Measurements from ENCODE around the gene SENP3.
"Not testable (repeated sequence)": the region's sequence is repeated elsewhere in the genome, so short reads cannot be mapped to it uniquely, and the experiment has no call there.

Gene SENP3

DNA sequence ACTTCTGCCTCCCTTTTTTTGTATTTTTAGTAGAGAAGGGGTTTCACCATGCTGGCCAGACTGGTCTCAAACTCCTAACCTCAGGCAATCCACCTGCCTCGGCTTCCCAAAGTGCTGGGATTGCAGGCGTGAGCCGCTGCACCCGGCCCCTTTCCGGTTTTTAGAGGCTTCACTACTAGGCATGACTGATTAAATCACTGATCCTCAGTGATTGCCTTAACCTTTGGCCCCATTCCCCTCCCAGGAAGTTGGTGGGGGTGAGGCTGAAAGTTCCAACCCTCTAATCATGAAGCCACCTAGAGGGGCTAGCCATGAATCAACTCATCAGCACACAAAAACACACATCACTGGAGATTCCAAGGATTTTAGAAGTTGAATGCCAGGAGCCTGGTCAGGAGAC lies 35.8 kb downstream of the SENP3 start:
- DNase-seq (ENCODE audit: low spot score) = not testable (repeated sequence)

DNA sequence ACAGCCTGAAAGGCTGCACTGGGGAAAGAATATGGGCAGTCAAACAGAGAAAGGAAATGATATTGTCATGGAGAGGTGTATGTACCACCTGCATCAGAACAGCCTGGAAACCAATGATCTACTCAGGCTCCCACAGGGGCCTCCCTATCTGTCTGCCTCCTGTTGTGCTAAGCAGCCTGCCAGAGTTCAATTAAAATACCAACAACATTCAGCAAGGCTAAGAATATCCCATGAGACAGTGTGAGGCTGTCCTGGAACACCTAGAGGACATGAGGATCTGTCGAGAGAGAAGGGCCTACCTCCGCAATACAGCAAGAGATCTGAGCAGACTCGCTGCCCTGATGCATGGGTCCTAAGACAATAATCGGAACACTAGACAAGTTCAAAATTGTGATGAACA lies 44.6 kb downstream of the SENP3 start:
- no peak for DNase-seq (ENCODE audit: low spot score)

DNA sequence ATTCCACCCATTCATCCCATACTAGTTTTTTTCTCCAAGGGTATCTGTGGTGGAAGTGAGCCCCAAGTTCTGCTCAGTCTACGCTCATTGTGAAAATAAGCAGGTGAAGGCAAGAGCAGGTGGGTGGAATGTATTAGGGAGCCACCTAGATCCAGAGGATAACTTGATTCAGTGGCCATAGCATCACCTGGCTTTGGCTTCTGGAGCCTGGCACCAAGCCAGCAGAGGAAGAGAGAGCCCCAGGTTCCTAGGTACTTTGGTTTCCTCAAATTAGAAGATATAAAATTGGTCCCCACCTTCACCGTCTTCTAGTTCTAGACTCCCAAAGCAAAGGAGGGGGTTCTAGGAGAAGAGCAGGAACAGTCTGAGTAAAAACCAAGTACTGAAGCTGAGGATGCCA lies 48.9 kb downstream of the SENP3 start:
- no peak for DNase-seq (ENCODE audit: low spot score)

DNA sequence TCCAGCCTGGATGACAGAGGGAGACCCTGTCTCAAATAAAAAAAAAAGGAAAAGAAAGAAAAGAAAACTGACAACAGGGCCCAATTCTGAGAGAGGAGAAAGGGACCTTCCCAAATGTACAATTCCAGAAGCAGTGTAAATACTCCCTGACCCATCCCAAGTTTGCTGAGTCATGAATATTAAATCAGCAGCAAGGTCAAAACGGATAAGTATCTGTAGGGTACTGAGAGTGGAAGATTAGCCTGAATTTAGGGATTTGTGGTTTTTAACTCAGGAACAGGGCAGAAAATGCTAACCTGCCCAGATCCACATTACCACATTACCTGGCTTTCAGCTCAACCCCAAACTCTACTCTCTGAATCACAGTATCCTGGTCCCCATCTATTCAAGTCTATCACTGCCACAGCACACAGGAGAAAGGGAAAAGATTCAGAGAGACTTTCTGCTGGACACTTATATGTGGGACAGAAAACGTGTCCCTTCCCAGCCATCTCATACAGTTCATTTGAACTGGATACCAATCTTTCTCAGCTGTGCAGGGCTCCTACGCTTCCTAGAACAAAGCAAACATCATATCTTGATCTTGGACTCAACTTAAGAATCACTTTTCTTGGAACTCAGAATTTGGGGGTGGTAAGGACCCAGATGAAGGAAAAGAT lies 50.0 kb downstream of the SENP3 start:
- DNase-seq (ENCODE audit: low spot score) = no peak

DNA sequence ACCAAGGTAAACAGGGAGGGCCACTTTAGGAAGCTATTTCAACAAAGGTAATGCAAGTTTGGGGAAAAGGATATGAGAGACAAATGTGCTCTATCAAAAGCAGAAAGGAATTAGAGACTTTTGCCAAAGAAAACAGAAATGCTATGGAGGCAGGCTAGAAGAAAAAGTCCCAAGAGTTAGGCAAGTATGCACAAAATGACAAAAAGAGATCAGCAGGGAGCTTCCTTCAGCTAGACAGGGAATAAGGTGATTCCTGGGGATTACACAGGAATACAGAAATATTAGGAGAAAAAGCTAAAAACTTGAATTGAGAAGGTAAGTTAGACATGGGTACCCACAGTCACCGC lies 50.5 kb downstream of the SENP3 start:
- no peak for DNase-seq (ENCODE audit: low spot score)

DNA sequence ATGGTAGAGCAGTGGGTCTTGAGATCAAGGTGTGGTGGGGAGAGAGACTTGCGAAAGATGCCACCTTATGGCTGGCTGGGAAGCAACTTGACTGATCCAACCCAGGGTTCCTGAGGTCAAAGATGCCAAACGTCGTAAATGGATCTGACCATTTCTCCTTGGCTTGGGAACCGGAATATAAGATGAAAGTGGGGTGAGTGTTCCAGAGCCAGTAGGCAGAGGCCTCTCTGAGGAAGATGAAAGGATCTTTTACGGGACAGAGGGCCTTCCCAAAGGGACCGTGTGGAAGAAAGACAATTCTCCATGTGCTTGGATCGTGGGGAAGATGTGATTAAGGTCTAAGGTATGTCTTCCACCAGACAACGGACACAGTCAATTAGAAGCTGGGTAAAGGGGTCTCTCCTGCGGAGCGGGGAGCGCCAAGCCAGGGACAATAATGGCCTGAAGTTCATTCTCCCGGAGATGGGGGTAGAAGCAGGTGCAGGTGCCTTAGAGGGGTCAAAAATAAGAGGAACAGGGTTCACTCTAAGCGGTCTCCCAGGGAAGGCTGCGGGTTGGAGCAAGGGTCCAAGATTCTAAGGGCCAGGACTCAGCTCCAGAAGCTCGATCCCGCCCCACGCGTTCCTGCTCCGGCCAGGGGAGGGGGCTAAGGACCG lies 52.2 kb downstream of the SENP3 start:
- DNase-seq (ENCODE audit: low spot score) = peak; percentile 14

DNA sequence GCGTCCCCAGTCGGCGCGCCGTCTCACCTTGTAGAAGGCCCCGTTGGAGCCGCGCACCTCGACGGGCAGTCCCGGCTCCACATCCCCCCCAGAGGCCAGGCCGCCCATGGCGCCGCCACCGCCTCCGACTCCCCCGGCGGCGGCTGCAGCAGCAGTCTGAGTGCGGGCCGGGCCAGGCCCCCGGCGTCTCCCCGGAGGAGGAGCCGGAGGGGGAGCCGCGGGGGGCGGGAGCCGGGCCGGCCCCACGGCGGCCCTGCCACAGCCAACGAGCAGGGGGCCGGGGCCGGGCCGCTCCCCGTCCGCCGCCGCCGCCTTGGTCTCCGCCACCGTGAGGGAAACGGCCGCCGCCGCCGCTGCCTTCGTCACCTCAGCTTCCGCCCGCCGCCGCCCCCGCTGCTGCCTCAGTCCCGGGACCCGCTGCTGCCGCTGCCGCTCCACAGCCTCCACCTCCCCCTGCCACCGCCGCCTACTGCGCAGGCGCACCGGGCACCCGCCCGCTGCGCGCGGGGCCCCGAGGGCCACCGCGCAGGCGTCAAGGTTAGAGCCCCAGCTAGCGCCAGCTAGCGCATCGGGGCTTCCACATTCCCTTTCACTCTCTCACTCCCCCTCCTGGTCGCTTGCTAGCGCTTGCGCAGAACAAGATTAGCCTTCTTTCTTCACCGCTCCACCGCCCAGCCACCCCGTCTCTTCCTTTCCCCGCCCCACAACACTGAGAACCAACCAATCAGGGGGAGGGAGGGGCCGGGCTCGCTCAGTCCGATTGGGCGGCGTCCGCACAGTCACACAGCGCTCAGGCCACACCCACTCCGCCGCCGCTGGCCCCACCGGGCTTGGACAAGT lies 52.9 kb downstream of the SENP3 start, which contains the start of gene FXR2:
TSS of gene FXR2 (minus strand) at position 473 of the 840 bp plus-strand sequence. CDS start at position 108, 365 bp downstream.
- peak; percentile 100 for DNase-seq (ENCODE audit: low spot score)

DNA sequence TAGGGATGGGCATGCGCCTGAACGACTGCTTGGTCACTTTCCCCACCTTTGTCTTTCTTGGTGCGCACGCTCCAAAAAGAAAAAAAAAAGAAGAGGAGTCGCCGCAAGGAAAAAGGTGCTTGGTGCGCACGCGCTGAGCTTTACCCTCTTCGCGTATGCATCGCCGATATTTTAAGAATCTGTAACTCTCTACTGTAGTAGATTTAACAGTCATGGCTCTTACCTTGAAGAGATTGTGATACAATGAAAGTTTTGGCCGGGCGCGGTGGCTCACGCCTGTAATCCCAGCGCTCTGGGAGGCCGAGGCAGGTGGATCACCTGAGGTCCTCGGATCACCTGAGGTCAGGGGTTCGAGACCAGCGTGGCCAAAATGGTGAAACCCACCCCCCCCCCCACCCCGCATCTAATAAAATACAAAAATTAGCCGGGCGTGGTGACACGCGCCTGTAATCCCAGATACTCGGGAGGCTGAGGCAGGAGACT lies 53.6 kb downstream of the SENP3 start:
- DNase-seq (ENCODE audit: low spot score) = no peak

DNA sequence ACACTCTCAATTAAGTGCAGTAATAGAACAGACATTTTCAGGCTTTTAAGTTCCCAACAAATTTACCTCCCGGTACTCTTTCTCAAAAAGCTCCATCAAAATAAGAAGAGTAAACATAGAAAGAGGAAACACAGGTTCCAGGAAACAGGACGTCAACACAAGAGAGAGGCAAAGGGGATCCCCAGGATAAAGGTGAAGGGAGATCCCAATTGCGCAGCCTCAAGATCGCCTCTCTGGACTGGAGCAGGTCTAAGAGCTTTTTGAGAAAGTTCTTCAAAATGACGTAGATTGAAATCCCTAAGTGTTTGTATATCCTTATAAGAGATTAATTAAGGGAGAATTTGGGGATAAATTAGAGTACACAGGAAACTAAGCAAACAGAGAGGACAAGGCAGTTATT lies 56.9 kb downstream of the SENP3 start:
- no peak for DNase-seq (ENCODE audit: low spot score)

DNA sequence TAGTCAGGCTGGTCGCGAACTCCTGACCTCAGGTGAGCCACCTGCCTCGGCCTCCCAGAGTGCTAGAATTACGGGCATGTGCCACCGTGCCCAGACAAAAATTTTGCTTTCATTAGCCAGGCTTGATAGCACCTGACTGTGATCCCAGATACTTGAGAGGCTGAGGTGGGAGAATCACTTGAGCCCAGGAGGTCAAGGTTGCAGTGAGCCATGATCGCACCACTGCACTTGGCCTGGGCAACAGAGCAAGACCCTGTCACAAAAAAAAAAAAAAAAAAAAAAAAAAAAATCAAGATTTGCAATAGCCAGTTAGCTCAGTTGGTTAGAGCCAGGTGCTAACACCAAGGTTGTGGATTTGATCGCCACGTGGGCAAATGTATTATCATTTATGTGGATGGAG lies 59.1 kb downstream of the SENP3 start:
- no peak for DNase-seq (ENCODE audit: low spot score)
